Measurements from ENCODE around the gene ZC3H14. TPM values are rescaled to one million over a fixed set of nuclear protein-coding genes. Genes with fewer than 3 reads are reported as not detected.

Gene ZC3H14
- total RNA-seq, 1 donor: 85.5 TPM

DNA sequence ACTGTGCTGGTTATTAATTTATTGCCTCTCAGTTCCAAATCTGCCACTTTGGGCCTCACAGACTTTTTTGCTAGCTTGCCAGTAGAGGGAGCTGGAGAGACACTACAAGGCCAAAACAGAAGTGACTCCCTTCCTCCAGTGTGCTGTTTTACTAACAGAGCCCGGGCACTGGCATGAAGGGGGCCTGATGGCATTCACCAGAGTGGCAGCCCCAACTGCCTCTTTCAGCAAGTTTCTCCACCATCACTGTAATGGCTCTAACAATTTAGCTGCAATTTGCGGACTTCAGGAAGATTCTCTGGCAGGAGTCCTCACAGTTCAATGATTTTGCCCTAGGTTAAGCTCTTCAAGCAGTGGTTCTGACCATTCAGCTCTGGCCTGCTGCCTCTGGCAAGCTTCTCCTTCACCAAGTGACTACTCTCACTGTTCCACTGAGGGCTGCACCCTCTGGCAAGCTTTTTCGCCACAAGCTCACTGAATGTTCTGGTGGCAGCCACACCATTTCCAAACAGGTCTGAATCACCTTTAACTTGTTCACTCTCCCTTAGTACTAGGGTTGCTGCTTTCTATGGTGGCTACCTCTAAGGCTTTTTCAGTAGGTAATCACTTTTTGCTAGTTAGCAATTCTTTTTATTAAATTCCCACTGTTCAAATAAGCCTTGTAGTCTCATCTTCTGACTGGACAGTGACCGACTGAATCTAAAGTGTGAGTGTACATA, 104.9 kb downstream of the ZC3H14 start:
- peak; percentile 75 for DNase-seq (ENCODE audit: low read depth)
- TF ChIP-seq, protein P1, sequence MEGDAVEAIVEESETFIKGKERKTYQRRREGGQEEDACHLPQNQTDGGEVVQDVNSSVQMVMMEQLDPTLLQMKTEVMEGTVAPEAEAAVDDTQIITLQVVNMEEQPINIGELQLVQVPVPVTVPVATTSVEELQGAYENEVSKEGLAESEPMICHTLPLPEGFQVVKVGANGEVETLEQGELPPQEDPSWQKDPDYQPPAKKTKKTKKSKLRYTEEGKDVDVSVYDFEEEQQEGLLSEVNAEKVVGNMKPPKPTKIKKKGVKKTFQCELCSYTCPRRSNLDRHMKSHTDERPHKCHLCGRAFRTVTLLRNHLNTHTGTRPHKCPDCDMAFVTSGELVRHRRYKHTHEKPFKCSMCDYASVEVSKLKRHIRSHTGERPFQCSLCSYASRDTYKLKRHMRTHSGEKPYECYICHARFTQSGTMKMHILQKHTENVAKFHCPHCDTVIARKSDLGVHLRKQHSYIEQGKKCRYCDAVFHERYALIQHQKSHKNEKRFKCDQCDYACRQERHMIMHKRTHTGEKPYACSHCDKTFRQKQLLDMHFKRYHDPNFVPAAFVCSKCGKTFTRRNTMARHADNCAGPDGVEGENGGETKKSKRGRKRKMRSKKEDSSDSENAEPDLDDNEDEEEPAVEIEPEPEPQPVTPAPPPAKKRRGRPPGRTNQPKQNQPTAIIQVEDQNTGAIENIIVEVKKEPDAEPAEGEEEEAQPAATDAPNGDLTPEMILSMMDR (IDR thresholded peaks at IDR 0.05; ENCODE audit: insufficient read depth, low read depth, low read length): peak; percentile 96
- no peak overlapping the region for H3K4me3 ChIP-seq (ENCODE audit: low read depth, low read length)

DNA sequence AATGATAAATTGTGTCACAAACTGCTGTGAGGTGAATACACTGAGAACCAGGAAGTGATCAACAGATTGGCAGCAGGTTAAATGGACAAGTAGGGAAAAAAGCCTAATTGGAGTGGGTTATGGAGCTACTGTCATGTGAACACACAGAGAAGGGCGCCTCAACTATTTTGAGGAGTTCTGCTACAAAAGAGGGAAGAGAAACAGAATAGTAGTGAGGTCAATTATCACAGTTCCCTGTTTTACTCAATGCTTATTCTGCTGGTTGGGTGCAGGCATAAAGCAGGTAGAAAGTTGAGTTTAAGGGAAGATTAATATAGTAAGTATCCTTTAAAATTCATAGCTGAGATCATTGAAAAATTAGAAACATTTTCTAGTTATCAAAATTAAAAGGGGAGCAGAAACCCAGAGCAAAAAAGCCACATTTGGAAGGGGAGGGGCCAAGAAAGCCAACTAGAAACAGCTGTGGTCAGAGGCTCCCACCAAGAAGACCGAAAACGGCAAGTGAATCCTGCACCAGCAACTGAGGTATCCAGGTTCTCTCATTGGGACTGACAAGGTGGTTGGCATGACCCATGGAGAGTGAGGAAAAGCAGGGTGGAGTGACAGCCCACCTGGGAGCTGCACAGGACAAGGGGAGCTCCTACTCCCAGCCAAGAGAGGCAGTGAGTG, 105.7 kb downstream of the ZC3H14 start:
- TF ChIP-seq, protein P1 (IDR thresholded peaks at IDR 0.05; ENCODE audit: insufficient read depth, low read depth, low read length): no peak
- DNase-seq (ENCODE audit: low read depth): no peak
- no peak overlapping the region for H3K4me3 ChIP-seq (ENCODE audit: low read depth, low read length)

DNA sequence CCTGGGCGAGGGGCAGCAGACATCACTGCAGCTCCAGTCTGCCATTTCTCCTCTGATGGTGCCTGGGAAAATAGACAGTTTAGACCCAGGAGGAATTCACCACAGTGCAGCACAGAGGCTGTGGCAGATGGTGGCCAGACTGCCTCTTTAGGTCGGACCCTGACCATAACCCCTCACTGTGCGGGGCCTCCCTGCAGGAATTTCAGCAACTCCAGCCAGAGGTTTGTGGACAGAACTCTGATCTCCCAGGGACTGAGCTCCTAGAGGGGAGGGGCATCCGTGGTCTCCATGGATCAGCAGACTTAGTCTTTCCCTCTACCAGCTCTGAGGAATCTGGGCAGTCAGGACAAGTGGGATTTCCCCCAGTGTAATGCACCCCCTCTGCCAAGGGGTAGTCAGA, 106.5 kb downstream of the ZC3H14 start:
- DNase-seq (ENCODE audit: low read depth): no peak
- TF ChIP-seq, protein P1 (IDR thresholded peaks at IDR 0.05; ENCODE audit: insufficient read depth, low read depth, low read length): no peak
- no peak overlapping the region for H3K4me3 ChIP-seq (ENCODE audit: low read depth, low read length)

Small RNA genes lying within 50 kb of the gene (small RNA-seq; reads per million reads assigned to genes)
- gene RNU4-22P: not detected

Other genes with a start within 250 kb of the ZC3H14 start
- not detected in 2 replicates for gene KCNK10, start 239.8 kb upstream of the ZC3H14 start, total RNA-seq
- 11.0 and 13.0 TPM in 2 replicates for gene SPATA7, start 177.4 kb upstream of the ZC3H14 start, total RNA-seq
- 14.2 TPM in 2 replicates for gene PTPN21, start 8.0 kb upstream of the ZC3H14 start, total RNA-seq
- 0.32 and 0.86 TPM in 2 replicates for gene EML5, start 229.9 kb downstream of the ZC3H14 start, total RNA-seq

Data from fibroblast of villous mesenchyme (primary cell).